ENCODE results near the gene SRGAP3. TPM values are rescaled to one million over a fixed set of nuclear protein-coding genes. Genes with fewer than 3 reads are reported as not detected.

Gene SRGAP3
- total and polyA plus RNA-seq, 10 of the 15 experiments (the other 5 are each of a cell fraction or from before 2014, with no cell fraction given): 0.32 to 1.7 (median 0.99) TPM

DNA sequence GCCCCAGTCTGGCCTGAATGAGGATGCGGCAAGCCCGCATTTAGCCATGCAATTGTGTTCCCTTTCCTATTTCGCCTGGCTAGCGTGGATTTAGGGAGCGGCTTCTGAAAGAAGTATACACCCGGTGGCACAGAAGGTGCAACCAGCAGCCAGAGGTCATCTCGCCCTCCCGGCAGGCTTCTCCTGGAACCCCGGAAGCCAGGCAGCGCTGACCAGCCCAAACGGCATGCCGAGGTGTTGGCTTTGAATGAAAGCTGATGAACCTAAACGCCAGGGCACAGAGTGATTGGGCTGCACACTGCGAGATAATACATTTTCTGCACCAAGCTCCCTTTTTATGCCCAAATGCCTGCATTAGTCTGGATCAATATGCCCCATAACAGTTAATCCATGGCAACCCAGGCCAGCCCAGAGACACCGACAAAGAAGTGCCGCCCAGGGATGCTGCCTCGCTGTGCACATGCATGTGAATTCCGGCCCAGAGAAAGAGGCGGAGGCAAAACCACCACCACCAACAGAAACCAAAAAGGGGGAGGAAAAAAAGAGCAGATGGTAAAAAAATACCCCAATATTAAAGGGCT lies 1.4 kb downstream of the SRGAP3 start:
- H3K27ac ChIP-seq (ENCODE audit: control insufficient read depth, insufficient read depth): no peak overlapping the region
- no peak for DNase-seq (ENCODE audit: low read depth, low spot score)
- TF ChIP-seq TCF7 (IDR thresholded peaks at IDR 0.05; ENCODE audit: borderline replicate concordance): no peak
- ChIA-PET POLR2A (no interaction called here), SMC1A (ENCODE audit: uncharacterized antibody, unreplicated experiment) (no interaction called here), CTCF (no interaction called here), RAD21 (ENCODE audit: unreplicated experiment) (no interaction called here)
- no peaks in the 10 kb centered on the region for H3K36me3 ChIP-seq (ENCODE audit: control insufficient read depth in 2 of 2, insufficient read depth in 2 of 2, low read length in 1 of 2)
- H3K4me3 ChIP-seq: no peak overlapping the region
- BruUV-seq (replicated peaks): no TSS peak
- H3K4me1 ChIP-seq (ENCODE audit: control insufficient read depth, insufficient read depth, low read length): no peaks in the 10 kb centered on the region
- no peaks in the 10 kb centered on the region for H4K20me1 ChIP-seq (ENCODE audit: control insufficient read depth, insufficient read depth)
- no peaks in the 10 kb centered on the region for H3K79me2 ChIP-seq (ENCODE audit: control insufficient read depth, insufficient read depth, low read length)
- no peak for ATAC-seq
- in situ Hi-C loops (cut with MboI): no loop called here
- no peaks in the 10 kb centered on the region for H3K27me3 ChIP-seq (replicated peaks in 1 of 2; ENCODE audit: control insufficient read depth in 2 of 2, insufficient read depth in 2 of 2, low read length in 1 of 2)
- no peak overlapping the region for H3K9ac ChIP-seq (ENCODE audit: control insufficient read depth, insufficient read depth, low read length)
- intact Hi-C loops (cut with micrococcal nuclease; ENCODE audit: unreplicated experiment): no loop called here
- no peaks in the 10 kb centered on the region; the same call in 2 of the 3 replicates for H3K9me3 ChIP-seq (replicated peaks; ENCODE audit: control insufficient read depth, insufficient read depth, low read length)
- no peak for FAIRE-seq
- 78% methylated on average over 19 of the region's 19 CpGs for WGBS (ENCODE audit: insufficient coverage, insufficient replicate concordance, low lambda C conversion rate, missing lambda C conversion rate)
- no peak overlapping the region for H2AFZ ChIP-seq (ENCODE audit: control insufficient read depth, low read depth, low read length)
- H3K4me2 ChIP-seq (ENCODE audit: control insufficient read depth, insufficient read depth): no peak overlapping the region

DNA sequence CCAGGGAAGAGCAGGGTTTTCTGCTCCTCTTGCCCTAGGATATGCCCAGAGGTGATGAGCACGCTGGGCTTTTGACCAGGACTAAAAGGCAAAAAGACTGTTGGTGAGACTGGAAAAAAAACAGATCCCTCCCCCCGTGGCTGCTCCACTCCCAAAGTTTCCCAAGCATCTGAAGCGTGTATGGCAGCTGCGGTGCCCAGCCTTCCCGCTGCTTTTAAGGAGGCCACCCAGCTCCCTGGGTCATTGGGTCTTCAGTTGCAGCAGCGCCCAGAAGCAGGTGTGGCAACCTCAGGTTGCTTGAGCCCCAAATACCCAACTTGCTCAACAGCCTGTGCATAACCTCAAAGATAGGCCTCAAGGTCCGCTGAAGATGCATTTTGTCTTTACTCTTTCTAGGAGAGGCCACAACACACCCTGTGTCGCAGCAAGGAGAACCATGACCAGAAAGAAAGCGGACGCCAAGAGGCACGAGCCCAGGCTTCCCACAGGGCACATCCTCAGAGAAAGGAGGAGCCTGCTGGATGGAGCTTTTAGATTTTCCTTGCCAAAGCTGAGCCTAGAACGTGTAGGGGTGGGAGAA lies 2.0 kb downstream of the SRGAP3 start:
- Histone ChIP-seq H3K27ac (ENCODE audit: control insufficient read depth, insufficient read depth) (no peak overlapping the region), H3K27me3 (replicated peaks in 1 of 2; ENCODE audit: control insufficient read depth in 2 of 2, insufficient read depth in 2 of 2, low read length in 1 of 2) (no peaks in the 10 kb centered on the region), H3K9ac (ENCODE audit: control insufficient read depth, insufficient read depth, low read length) (no peak overlapping the region), H3K9me3 (replicated peaks; ENCODE audit: control insufficient read depth, insufficient read depth, low read length) (no peaks in the 10 kb centered on the region; the same call in 2 of the 3 replicates), H3K4me3 (no peak overlapping the region), H3K4me2 (ENCODE audit: control insufficient read depth, insufficient read depth) (no peak overlapping the region), H3K79me2 (ENCODE audit: control insufficient read depth, insufficient read depth, low read length) (no peaks in the 10 kb centered on the region), H3K36me3 (ENCODE audit: control insufficient read depth in 2 of 2, insufficient read depth in 2 of 2, low read length in 1 of 2) (no peaks in the 10 kb centered on the region), H4K20me1 (ENCODE audit: control insufficient read depth, insufficient read depth) (no peaks in the 10 kb centered on the region), H2AFZ (ENCODE audit: control insufficient read depth, low read depth, low read length) (no peak overlapping the region), H3K4me1 (ENCODE audit: control insufficient read depth, insufficient read depth, low read length) (no peaks in the 10 kb centered on the region)
- ChIA-PET SMC1A (ENCODE audit: uncharacterized antibody, unreplicated experiment) (no interaction called here), RAD21 (ENCODE audit: unreplicated experiment) (no interaction called here), POLR2A (no interaction called here), CTCF (no interaction called here)
- in situ Hi-C loops (cut with MboI) (no loop called here), intact Hi-C loops (cut with micrococcal nuclease; ENCODE audit: unreplicated experiment) (no loop called here)
- TF ChIP-seq NR2C2 (IDR thresholded peaks at IDR 0.05; ENCODE audit: borderline replicate concordance, control insufficient read depth, insufficient read length, low read depth) (no peak), MTA2 (IDR thresholded peaks at IDR 0.05; ENCODE audit: low read depth) (no peak), EGR1 (IDR thresholded peaks at IDR 0.05; ENCODE audit: borderline replicate concordance in 1 of 2, low read depth in 2 of 2, low read length in 2 of 2) (no peak), TCF3 (IDR thresholded peaks at IDR 0.05; ENCODE audit: borderline replicate concordance, insufficient read depth, low read depth, low read length) (no peak)
- BruUV-seq (replicated peaks): no TSS peak
- no peak for DNase-seq (ENCODE audit: low read depth, low spot score)
- WGBS (ENCODE audit: insufficient coverage, insufficient replicate concordance, low lambda C conversion rate, missing lambda C conversion rate): 78% methylated on average over 12 of the region's 12 CpGs
- no peak for FAIRE-seq
- ATAC-seq: no peak
